Nephron (organoid): ENCODE results near the gene LARP1.

Experiments
- H3K27ac Mint-ChIP-seq, 3 experiments: 2 replicates each; pipeline ENCODE4 v1.8.0; 2020; ENCODE audit warnings: mixed read lengths in 3 of 3, mild to moderate bottlenecking in 2 of 3, moderate library complexity in 1 of 3
- H3K27me3 Mint-ChIP-seq: 2 replicates; pipeline ENCODE4 v1.8.0; 2021; ENCODE audit warnings: low read depth, mild to moderate bottlenecking, moderate library complexity, mixed read lengths
- H3K36me3 Mint-ChIP-seq: 2 replicates; pipeline ENCODE4 v1.8.0; 2020; ENCODE audit warnings: low read depth, mixed read lengths
- H3K4me1 Mint-ChIP-seq: 2 replicates; pipeline ENCODE4 v1.8.0; 2020; ENCODE audit warnings: mixed read lengths
- H3K4me3 Mint-ChIP-seq, 3 experiments: 2 replicates each; pipeline ENCODE4 v1.8.0; 2020; ENCODE audit warnings: mild to moderate bottlenecking in 3 of 3, mixed read lengths in 3 of 3, moderate library complexity in 2 of 3
- H3K9me3 Mint-ChIP-seq: 2 replicates; pipeline ENCODE4 v1.8.0; 2020; ENCODE audit warnings: mixed read lengths
- TF ChIP-seq, protein P1 (sequence below), 3 experiments: fragments of 200-600 bp; sonication (generic); IDR thresholded peaks; one replicate each; pipeline ENCODE4 v1.5.0; 2021; ENCODE audit warnings: antibody characterized with exemption in 3 of 3; ENCODE audit not compliant: unreplicated experiment in 3 of 3

The LARP1 gene

DNA sequence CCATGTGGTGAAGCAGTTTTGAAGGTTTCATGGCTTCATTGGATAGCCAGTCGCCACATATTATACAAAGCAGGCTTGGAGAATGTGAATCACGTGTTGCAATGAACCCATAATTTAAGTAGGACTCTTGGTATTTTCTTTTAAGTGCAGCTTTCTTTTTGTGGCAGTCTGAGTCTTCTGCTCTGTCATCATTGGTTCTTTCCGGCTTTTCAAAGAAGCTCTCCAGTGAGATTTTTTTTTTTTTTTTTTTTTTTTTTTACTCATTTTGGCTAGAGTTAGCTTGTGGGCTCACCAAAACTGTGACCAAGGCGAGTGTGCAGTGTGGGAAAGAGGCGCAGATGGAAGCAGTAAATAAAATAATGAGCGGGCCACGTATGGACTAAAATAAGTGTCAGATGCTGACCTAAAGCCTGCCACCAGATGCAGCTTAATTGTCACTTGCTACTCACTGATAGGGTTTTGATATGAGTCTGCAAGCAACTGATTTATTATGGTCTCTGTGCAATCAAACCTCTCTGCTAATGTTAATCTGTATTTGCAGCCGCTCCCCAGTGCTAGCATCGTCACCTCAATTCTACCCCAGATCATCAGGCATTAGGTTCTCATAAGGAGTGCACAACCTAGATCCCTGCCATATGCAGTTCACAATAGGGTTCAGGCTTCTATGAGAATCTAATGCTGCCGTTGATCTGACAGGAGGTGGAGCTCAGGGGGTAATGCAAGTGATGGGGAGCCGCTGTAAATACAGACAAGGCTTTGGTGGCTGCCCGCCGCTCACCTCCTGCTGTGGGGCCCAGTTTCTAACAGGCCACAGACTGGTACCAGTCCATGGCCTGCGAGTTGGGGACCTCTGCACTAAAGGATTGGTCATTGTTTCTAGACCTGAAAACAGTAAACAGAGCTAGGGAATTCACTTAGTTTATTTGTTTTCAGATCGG lies 45.5 kb upstream of the LARP1 start:
- Mint-ChIP-seq H3K36me3 (no peaks in the 10 kb centered on the region), H3K4me1 (peaks cover 5% of the 10 kb centered on the region), H3K27ac (no peak overlapping the region), H3K27me3 (peaks cover 6% of the 10 kb centered on the region), H3K4me3 (no peak overlapping the region), H3K9me3 (no peaks in the 10 kb centered on the region)
- TF ChIP-seq, protein P1, sequence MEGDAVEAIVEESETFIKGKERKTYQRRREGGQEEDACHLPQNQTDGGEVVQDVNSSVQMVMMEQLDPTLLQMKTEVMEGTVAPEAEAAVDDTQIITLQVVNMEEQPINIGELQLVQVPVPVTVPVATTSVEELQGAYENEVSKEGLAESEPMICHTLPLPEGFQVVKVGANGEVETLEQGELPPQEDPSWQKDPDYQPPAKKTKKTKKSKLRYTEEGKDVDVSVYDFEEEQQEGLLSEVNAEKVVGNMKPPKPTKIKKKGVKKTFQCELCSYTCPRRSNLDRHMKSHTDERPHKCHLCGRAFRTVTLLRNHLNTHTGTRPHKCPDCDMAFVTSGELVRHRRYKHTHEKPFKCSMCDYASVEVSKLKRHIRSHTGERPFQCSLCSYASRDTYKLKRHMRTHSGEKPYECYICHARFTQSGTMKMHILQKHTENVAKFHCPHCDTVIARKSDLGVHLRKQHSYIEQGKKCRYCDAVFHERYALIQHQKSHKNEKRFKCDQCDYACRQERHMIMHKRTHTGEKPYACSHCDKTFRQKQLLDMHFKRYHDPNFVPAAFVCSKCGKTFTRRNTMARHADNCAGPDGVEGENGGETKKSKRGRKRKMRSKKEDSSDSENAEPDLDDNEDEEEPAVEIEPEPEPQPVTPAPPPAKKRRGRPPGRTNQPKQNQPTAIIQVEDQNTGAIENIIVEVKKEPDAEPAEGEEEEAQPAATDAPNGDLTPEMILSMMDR (IDR thresholded peaks at IDR 0.05; ENCODE audit: unreplicated experiment in 3 of 3): no peak

DNA sequence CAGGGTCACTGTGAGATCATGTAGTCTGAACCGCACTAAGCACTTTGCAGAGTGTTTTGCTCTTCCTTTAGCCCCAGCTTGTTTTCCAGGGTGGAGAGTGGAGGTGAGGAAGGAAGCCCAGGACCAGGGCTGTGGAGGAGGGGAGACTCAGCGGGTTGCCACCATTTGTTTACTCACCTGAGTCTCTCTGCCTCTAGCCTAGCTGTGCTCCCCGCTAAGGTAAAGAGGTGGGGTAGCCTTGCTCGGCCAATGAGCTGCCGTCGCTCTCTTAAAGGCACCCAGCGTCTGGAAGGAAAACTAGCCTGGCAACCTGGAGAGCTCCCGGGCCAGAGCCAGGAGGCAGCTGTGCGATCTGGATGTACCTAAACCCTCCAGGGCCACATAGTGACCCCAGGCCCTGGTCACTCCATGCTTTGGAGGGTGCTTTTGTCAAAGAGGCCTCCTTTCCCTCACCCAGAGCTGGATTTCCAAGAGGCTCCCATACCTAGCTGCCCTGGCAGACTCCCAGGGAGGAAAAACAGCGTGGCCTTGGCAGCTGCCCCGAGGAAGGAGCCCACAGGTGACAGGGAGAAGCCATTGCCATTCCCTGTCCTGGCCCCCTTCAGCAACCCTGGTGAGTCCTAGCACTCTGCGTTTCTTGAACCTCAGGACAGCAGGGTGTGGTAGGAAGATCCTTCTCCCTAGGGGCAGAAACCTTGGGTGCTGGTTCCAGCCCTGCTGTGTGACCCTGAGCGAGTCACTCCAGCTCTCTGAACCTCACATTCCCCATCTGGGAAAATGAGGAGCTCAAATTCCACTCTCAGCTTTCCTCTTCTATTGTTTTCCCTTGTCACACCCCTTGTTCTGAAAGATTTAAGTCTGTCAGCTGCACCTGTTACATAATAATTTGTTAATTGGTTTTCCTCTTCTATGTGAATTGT lies 42.4 kb upstream of the LARP1 start:
- H3K27ac Mint-ChIP-seq: peak overlapping the region in 2 of 3 experiments; percentile 12 to 20
- TF ChIP-seq, protein P1 (IDR thresholded peaks at IDR 0.05; ENCODE audit: unreplicated experiment in 3 of 3): no peak
- H3K9me3 Mint-ChIP-seq: no peaks in the 10 kb centered on the region
- peaks cover 8% of the 10 kb centered on the region for H3K27me3 Mint-ChIP-seq
- H3K4me3 Mint-ChIP-seq: no peak overlapping the region
- H3K4me1 Mint-ChIP-seq: peaks cover 5% of the 10 kb centered on the region
- no peaks in the 10 kb centered on the region for H3K36me3 Mint-ChIP-seq

DNA sequence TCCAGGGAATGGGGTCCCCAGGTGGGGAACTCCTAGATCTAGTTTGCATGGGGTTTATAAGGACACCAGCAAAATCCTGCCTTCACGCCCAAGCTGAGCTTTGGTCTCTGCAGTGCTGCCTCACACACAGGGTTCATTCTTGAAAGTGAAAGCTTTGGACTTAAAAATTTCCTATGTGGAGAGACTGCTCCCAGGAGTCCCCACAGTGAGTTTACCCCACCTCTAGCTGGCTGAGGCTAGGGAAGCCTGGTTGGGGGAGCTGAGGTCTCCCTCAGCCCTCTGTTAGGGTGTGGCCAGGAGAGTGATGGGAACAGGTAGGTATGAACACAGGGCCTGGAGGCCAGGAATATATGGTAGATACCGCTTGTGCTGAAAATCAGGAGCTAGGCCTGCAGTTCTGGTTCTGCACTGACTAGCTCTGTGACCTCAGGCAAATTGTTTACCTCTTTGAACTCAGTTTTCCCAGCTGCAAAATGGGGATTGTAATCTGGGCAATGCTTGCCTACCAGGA lies 41.5 kb upstream of the LARP1 start:
- H3K9me3 Mint-ChIP-seq: no peaks in the 10 kb centered on the region
- peak overlapping the region in 1 of 3 experiments; percentile 5 for H3K27ac Mint-ChIP-seq
- H3K27me3 Mint-ChIP-seq: peaks cover 8% of the 10 kb centered on the region
- TF ChIP-seq, protein P1 (IDR thresholded peaks at IDR 0.05; ENCODE audit: unreplicated experiment in 3 of 3): no peak
- no peak overlapping the region for H3K4me3 Mint-ChIP-seq
- no peaks in the 10 kb centered on the region for H3K36me3 Mint-ChIP-seq
- peaks cover 5% of the 10 kb centered on the region for H3K4me1 Mint-ChIP-seq

DNA sequence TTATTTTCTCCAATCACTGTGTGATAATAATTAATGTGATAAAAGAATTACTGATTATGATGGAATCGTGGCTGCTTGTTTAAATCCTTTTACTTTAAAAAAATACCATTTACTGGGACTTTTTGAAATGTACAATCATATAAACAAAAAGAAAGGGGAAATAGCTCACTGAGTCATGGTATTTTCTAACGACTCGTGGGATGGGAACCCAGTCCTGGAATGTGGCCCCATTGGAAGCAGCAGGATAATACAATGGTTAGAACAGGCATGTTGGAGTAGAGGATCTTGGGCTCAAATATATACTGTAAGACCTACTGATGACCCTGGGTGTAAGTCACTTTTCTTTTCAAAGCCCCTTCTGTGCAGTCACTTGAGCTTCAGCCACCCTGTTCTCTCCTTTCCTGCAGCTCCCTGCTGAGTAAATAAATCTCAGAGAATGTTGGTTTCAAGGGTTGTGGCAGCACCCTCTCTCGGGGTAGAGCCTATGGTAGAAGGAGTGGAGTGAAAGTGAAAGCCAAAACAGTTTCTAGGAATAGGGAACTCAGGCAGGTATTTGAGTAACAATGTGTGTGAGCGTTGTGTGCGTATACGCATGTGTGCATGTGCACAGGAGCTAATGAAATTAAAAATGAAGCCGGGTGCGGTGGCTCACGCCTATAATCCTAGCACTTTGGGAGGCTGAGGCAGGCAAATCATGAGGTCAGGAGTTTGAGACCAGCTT lies 40.8 kb upstream of the LARP1 start:
- no peak overlapping the region for H3K4me3 Mint-ChIP-seq
- no peaks in the 10 kb centered on the region for H3K36me3 Mint-ChIP-seq
- H3K27me3 Mint-ChIP-seq: peaks cover 8% of the 10 kb centered on the region
- no peaks in the 10 kb centered on the region for H3K9me3 Mint-ChIP-seq
- peak overlapping the region in 2 of 3 experiments; percentile 21 to 30 for H3K27ac Mint-ChIP-seq
- TF ChIP-seq, protein P1 (IDR thresholded peaks at IDR 0.05; ENCODE audit: unreplicated experiment in 3 of 3): no peak
- H3K4me1 Mint-ChIP-seq: peaks cover 5% of the 10 kb centered on the region

DNA sequence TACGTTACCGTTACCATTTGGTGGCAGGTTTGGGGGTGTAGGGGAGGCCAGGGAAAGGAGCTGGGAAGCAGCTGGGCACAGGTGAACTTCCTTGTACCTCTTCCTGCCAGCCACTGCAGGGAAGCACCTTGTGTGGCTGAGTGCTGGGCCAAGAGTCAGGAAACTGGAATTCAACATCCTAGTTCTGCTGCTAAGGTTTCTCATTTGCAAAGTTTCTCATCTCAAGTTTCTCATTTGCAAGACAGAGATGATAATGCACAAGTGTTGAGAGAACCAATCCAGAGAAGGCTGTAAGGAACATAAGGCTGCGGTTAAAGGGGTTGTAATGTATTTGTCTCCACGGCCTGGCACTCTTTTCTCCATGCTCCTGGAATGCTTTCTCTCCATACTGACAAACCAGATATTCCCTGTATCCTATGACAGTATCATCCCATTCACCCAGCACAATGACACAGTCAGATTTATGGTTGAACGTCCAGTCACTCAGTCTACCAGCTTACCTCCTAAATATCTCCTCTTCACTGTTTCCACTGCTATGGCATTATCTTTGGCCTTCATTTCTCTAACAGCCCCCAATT lies 33.6 kb upstream of the LARP1 start:
- TF ChIP-seq, protein P1 (IDR thresholded peaks at IDR 0.05; ENCODE audit: unreplicated experiment in 3 of 3): no peak
- Mint-ChIP-seq H3K27me3 (no peaks in the 10 kb centered on the region), H3K36me3 (no peaks in the 10 kb centered on the region), H3K4me3 (no peak overlapping the region), H3K9me3 (no peaks in the 10 kb centered on the region), H3K27ac (peak overlapping the region in 1 of 3 experiments; percentile 42), H3K4me1 (peaks cover 8% of the 10 kb centered on the region)
